ENCODE data around the gene CDC42EP3.
A peak's percentile ranks its signal among the peaks of the same experiment; 100 is the strongest.

CDC42EP3 gene

GRCh38 chr2:37656512-37657423 lies 14.7 kb downstream of the CDC42EP3 start:
- DNase-seq (ENCODE audit: low read depth) = no peak

DNA sequence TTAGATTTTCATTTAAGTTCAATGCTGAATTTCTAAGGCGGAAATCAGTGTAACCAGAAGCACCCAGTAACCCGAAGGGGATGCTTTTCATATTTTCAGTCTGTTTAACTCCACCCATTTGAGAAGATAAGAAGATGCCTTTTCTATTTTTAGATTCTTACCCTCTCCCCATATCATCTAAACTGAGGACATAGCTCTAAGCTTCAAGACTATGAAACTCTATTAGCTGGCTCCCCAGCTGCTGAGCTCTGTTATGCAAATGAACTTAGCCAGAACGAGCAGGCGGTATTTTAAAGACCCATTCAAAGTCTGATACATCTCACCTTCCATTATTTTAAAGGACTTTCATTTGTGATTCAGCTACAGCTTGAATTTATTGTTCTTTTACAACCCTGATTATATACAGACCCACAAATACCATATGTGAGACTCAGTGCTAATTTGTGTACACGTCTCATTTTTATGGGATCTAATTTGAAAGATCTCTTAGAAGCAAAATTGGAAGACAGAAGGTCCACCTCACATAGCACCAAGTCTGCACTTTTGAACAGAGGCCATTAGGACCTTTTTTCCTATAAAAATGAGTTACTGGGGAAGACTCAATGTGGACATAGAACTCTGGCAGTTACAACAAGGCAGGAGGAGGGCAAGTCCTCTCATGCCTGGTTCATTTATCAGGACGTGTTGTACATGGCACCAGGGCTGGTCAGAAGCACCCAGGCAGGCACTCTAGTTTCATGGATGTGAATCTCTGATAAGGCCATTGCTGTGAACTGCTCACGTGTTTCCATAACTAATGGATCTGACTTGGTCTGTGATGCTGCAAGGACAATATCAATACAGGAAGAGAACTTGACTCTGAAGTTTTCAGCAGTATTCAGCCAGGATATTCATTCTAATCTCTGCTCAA lies 16.3 kb downstream of the CDC42EP3 start:
- peak; percentile 72 for DNase-seq (ENCODE audit: low read depth)

DNA sequence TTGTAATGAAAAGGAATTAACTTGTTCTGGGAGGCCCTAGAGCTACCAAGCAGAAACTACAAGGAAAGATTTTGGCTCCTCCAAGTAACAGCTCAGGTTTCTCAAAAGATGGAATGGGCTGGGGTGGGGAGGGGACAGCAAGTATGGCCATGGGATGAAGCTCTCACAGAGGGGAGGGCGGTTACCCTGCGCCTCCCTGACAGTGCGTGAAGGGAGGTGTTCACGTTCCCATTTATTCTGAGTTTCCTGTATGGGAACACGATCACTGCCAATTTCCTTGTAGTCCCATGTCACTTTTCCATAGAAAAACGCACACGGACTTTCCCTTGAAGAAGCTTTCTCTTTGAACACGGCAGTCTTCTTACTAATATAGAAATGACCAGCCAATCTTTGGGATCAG lies 17.0 kb downstream of the CDC42EP3 start:
- DNase-seq (ENCODE audit: low read depth) = no peak

DNA sequence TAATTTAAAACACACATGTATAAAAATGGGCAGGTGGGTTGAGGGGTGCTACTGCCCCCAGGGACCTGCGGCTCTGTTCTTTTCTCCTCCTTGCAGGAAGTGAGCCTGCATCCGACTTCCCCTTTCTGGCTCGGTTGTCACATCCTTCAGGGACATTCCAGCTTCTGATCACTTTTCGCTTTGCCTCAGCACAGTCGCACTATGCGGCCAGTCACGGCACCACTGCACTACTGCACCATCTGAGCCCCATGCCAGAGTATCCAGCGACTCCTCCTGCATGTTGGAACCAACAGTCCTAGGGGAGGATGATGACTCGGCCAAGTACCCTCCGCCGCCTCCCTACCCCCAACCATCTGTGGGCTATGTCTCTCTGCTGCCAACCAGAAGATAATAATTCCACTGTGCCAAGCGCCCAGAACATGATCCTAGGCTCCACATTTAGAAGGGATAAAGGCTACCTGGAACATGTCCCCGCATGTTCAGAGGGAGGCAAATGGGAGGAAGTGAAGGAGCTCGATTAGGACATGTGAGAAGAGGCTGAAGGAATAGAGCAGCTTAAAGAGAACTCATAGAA lies 17.6 kb downstream of the CDC42EP3 start:
- DNase-seq (ENCODE audit: low read depth) = no peak

GRCh38 chr2:37653093-37653492 lies 18.3 kb downstream of the CDC42EP3 start:
- DNase-seq (ENCODE audit: low read depth) = no peak

- DNase-seq (ENCODE audit: low read depth) = peak; percentile 95
These were observed 19.2 kb downstream of the CDC42EP3 start for GRCh38 chr2:37652199-37652640.

DNA sequence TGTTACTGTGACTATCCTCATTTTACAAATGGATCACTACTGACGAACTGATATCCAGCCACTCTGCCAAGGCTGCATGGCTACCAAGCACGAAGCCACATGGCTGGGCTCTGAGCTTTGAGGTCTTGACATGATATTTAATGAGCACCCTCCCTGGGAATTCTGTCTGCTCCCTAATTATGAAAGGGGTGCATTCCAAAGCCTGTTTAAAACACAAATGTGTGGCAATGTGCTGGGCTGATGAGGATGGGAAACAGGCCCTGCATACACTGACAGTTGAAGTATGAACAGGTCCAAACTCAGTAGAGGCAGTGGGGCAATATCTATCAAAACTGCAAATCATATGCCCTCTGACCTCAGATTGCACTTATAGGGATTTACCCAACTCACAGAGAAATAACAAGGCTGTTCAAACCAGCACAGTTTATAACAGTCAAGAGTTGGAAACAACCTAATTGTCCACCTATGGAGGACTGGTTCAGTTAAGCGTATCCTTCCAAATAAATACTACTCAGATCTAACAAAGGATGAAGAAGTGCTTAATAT lies 20.8 kb downstream of the CDC42EP3 start:
- no peak for DNase-seq (ENCODE audit: low read depth)

- no peak for DNase-seq (ENCODE audit: low read depth)
These were observed 21.9 kb downstream of the CDC42EP3 start for GRCh38 chr2:37649518-37649917.

DNA sequence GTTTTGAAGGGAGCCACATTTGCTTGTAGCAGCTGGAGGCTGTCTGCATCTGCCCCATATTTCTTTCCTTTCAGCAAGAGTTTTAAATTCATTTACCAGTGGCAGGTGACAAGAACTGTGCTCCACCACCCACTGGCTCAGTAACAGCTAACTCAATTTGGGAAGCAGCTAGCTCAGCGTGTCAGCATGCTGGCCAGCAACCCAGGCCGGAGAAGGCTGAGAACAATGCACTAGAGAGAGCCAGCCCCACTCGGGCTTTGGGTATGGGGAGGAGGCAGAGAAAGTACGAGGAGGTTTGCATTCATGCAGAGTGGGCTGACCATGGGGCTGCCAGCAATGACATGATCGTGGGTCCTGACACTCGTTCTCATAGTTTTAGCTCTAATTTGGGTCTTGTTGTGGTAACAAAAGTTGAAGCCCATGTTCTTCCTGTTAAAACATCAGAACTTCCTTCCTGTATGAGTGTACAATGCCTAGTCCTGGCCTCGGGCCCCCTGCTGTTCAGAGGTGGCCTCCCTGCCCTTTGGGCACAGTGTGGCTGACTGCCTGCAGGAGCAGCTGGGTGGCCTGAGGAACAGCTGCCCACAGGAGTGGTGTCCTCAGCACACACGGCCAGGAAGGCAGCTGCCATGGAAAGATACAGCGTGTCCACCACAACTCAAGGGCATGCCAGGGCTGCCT lies 23.0 kb downstream of the CDC42EP3 start:
- DNase-seq (ENCODE audit: low read depth) = no peak

GRCh38 chr2:37647971-37648330 lies 23.5 kb downstream of the CDC42EP3 start:
- DNase-seq (ENCODE audit: low read depth) = no peak

DNA sequence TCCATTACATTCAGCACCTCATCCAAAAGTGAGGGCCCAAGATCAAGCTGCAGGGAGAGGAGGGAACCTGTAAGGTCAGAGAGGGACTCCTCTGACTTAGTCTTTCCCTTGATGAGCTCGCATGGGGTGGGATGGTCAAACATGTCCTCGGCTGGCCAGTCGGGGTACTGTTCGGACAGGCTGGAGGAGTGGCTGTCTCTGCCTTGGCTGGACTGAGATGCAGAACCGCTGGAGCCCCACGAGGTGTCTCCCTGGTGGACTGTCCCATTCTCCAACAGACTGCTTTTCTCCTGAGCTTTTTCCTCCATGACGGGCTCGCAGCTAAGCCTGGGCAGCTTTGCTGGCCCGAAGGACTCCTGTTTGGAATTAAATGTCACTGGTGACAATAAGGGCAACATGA lies 25.6 kb downstream of the CDC42EP3 start:
- DNase-seq (ENCODE audit: low read depth) = no peak

- no peak for DNase-seq (ENCODE audit: low read depth)
These were observed 26.1 kb downstream of the CDC42EP3 start for GRCh38 chr2:37645362-37645761.

DNA sequence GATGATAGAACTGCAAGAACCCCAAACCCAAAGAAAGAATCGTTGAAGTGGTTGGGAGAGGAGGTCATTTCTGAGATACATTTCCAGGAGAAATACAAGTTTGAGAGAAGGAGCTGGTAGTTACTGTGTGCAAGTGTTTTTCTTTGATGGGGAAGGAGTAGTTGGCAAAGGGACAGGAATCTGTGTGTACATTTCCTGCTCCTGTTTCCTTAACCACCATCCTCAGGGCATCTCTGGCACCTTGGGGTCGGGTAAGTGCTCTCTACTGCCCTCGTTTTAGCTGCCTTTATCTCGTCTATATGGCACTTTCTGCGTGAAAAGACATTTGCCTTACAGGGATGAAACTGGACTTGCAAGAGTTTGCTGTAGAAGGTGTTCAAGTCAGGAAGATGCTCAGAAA lies 27.3 kb downstream of the CDC42EP3 start:
- DNase-seq (ENCODE audit: low read depth) = no peak

DNA sequence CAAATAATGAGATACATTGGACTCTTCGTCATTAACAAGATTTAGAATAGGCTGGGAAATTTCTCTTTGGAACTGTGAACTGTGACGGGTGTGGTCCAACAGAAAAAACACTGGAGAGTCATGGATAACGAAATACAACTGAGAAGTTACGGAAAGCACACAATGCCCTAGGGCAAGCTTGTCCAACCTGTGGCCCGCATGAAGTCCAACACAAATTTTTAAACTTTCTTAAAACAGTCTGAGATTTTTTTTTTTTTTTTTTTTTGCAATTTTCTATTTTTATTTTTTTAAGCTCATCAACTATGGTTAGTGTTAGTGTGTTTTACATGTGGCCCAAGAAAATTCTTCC lies 27.7 kb downstream of the CDC42EP3 start:
- DNase-seq (ENCODE audit: low read depth) = no peak

- no peak for DNase-seq (ENCODE audit: low read depth)
These were observed 28.3 kb downstream of the CDC42EP3 start for GRCh38 chr2:37642907-37643729.

DNA sequence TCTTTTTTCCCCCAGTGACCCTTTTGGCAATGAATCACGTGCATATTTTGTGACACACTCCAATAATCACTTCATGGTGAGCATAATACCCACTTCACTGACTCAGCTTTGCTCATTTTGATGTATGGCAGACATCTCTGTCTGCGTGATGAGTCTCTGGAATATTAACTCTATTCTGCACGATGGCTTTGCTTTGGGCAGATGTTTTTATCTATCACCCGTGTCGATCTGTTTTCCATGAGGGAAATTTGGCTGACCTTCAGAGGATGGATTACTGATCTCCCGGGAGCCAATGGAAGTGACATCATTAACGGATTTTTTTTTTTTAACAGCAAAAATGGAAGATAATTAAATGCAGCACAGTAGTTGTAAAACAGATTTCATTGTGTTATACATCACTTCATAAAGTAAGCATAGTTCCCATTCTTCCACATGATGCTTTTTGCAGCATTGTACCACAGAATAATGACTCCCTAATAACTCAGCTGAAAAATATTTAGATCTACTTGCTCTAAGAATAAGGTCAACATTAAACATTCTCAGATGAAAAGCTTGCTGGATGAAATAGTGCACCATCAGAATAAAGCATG lies 29.8 kb downstream of the CDC42EP3 start:
- DNase-seq (ENCODE audit: low read depth) = no peak

DNA sequence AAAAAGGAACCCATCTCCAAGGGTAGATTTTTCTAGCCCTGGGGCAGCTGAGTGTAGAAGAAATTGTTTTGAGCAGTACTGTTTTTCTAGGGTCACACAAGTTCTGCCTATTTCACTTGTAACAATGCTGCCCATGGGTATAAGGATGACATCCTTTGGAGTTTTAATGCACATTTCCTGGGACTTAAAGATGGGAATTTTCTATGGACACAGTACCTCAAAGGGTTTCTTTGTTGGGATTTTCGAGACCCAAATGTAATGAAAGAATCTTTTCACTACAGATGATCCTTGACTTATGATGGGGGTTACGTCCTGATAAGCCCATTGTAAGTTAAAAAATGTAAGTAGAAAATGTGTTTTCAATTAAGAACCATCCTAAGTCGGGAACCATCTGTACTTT lies 31.8 kb downstream of the CDC42EP3 start:
- DNase-seq (ENCODE audit: low read depth) = no peak

DNA sequence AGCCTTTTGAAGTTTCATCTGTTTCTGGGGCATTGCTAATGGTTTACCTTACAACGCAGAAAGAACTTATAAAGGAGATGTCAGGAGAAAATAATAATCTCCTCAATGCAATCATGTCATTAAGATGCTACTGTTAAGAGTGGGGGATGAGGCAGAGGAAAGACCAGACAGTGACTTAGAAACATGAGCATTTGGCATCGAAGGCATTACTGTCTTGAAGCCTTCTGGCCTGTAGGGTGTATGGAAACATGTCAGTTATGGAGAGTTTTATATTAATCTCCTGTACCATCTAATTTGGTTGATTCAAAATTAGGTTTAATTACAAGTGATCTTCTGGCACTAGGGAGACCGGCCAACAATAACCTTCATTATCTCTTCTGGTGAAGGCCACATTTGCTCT lies 32.5 kb downstream of the CDC42EP3 start:
- DNase-seq (ENCODE audit: low read depth) = no peak

GRCh38 chr2:37637985-37638384 lies 33.5 kb downstream of the CDC42EP3 start:
- DNase-seq (ENCODE audit: low read depth) = no peak

DNA sequence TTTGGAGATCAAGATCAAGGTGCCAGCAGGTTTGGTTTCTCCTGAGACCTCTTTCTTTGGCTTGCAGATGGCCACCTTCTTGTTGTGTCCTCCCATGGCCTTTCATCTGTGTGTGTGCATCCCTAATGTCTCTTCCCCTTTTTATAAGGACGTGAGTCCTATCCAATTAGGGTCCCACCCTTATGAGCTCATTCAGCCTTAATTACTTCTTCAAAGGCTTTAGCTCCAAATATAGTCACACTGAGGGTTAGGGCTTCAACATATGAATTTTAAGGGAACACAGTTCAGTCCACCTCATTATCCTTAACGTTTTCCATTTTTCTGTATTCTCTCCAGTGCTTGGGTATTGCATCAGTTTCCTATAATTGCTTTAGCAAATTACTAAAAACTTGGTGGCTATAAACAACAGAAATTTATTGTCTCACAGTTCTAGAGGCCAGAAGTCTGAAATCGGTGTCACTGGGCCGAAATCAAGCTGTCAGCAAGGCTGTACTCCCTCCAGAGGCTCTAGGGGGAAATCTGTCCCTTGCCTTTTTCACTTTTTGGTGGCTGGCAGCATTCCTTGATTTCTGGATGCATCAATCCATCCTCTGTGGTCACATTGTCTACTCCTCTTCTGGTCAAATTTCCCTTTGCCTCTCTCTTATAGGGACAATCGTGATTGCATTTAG lies 34.1 kb downstream of the CDC42EP3 start:
- no peak for DNase-seq (ENCODE audit: low read depth)
